SU-DHL-6 (cell line): Measurements from ENCODE around the gene MYO15B.
"Not testable (repeated sequence)": the region's sequence is repeated elsewhere in the genome, so short reads cannot be mapped to it uniquely, and the experiment has no call there.

Experiments
- CTCF ChIP-seq: fragments of 200-600 bp; sonication (generic); IDR thresholded peaks from one replicate; pipeline ENCODE4 v1.5.1; 2017; ENCODE audit warnings: antibody characterized with exemption, mild to moderate bottlenecking, low read length, moderate library complexity; ENCODE audit not compliant: insufficient read depth, poor library complexity, severe bottlenecking
- EZH2phosphoT487 ChIP-seq: fragments of 200-600 bp; sonication (generic), shearing (Covaris generic); conservative IDR thresholded peaks from 2 replicates; pipeline ENCODE4 v1.6.1; 2018; ENCODE audit warnings: mild to moderate bottlenecking, antibody characterized with exemption, low read length, moderate library complexity, mixed read lengths

GRCh38 chr17:75638039-75638438 is 50.4 kb downstream of the MYO15B start:
- not testable (repeated sequence) for TF ChIP-seq EZH2phosphoT487, CTCF
